PC-3 (cell line): ENCODE measurements around the gene NYAP2.

ENCODE experiments used
- CTCF ChIP-seq: fragments of 300-600 bp; sonication (generic); conservative IDR thresholded peaks from 2 replicates; pipeline ENCODE4 v1.5.1; 2017; ENCODE audit warnings: antibody characterized with exemption, low read depth, mild to moderate bottlenecking, low read length
- EZH2 ChIP-seq: fragments of 300-600 bp; sonication (generic); IDR thresholded peaks from one replicate; pipeline ENCODE4 v1.6.1; 2017; ENCODE audit warnings: antibody characterized with exemption, mild to moderate bottlenecking, low read length; ENCODE audit not compliant: unreplicated experiment

GRCh38 chr2:225468131-225468530 is 68.6 kb downstream of the NYAP2 start:
- no peak for TF ChIP-seq CTCF
- no peak for TF ChIP-seq EZH2
